ENCODE measurements around the gene ADAR. TPM values are rescaled to one million over a fixed set of nuclear protein-coding genes. Genes with fewer than 3 reads are reported as not detected.

Gene ADAR
- total and polyA plus RNA-seq, 2 experiments from 2014 or later: 96.4 to 188 TPM

DNA sequence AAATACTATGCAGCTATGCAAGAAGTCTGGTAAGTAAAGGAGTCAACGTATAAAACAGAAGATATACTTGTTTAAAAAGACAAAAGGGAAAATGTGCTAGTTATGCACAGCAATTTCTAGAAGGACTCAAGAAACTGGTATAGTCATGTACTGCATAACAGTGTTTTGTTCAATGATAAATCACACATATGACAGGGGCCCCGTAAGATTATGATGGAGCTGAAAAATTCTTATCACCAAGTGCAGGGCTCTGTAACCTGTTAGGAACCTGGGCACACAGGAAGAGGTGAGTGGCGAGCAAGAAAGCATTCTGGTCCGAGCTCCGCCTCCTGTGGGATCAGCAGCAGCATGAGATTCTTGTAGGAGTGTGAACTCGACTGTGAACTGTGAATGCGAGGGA lies 13.2 kb downstream of the ADAR start:
- H3K79me2 ChIP-seq (replicated peaks; ENCODE audit: insufficient read depth): peaks cover 14% of the 10 kb centered on the region
- peaks cover 84% of the 10 kb centered on the region for H3K36me3 ChIP-seq (ENCODE audit: insufficient read depth)
- ATAC-seq: no peak
- no peaks in the 10 kb centered on the region for H3K27me3 ChIP-seq (ENCODE audit: insufficient read depth)
- H4K20me1 ChIP-seq (replicated peaks; ENCODE audit: insufficient read depth): peaks cover 48% of the 10 kb centered on the region
- Mint-ChIP-seq H3K27ac (no peak overlapping the region), H3K27me3 (ENCODE audit: insufficient read depth, low read depth, poor library complexity) (peaks cover 2% of the 10 kb centered on the region), H3K4me1 (no peaks in the 10 kb centered on the region), H3K9me3 (no peaks in the 10 kb centered on the region), H3K4me3 (no peak overlapping the region), H3K36me3 (ENCODE audit: low read depth) (peaks cover 87% of the 10 kb centered on the region)
- no peak for TF ChIP-seq EZH2 (IDR thresholded peaks at IDR 0.05; ENCODE audit: low read depth, unreplicated experiment)
- H3K4me3 ChIP-seq: no peak overlapping the region
- no peaks in the 10 kb centered on the region for H3F3A ChIP-seq (replicated peaks; ENCODE audit: low read depth)
- H3K9me2 ChIP-seq (ENCODE audit: insufficient read depth): no peaks in the 10 kb centered on the region
- no peak overlapping the region for H3K27ac ChIP-seq (ENCODE audit: low read depth)
- H2AFZ ChIP-seq: no peak overlapping the region
- DNase-seq (ENCODE audit: low spot score): no peak
- H3K4me1 ChIP-seq (ENCODE audit: insufficient read depth): no peaks in the 10 kb centered on the region
- H3K4me2 ChIP-seq: no peak overlapping the region

DNA sequence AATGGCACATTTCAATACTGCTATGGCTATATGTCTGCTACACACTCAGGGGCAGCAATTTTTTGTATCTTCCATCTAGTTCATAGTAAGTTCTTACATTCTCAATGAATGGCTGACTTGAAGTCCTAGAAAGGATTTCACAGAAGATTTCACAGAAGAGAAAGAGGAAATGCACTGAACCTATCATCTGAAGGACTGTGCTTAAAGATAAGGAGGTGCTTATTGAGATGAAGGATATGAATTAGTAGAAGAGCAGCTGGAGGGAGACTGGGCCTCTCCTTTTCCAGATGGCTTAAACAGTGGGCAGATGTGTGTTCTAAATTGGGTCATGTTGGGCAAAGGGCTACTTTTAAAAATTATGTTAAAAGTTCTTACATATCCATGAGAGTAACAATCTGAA lies 14.6 kb downstream of the ADAR start:
- no peaks in the 10 kb centered on the region for H3K27me3 ChIP-seq (ENCODE audit: insufficient read depth)
- H3K27ac ChIP-seq (ENCODE audit: low read depth): no peak overlapping the region
- TF ChIP-seq ZNF331 (CRISPR knock-in tag; IDR thresholded peaks at IDR 0.05; ENCODE audit: low read depth): no peak
- no peak for TF ChIP-seq EZH2 (IDR thresholded peaks at IDR 0.05; ENCODE audit: low read depth, unreplicated experiment)
- TF ChIP-seq STAT1 (IDR thresholded peaks at IDR 0.05; ENCODE audit: unreplicated experiment): no peak
- TF ChIP-seq POLR2AphosphoS5 (IDR thresholded peaks at IDR 0.05; ENCODE audit: low read depth): no peak
- TF ChIP-seq EZH2phosphoT487 (IDR thresholded peaks at IDR 0.05; ENCODE audit: unreplicated experiment): no peak
- TF ChIP-seq, protein P1, sequence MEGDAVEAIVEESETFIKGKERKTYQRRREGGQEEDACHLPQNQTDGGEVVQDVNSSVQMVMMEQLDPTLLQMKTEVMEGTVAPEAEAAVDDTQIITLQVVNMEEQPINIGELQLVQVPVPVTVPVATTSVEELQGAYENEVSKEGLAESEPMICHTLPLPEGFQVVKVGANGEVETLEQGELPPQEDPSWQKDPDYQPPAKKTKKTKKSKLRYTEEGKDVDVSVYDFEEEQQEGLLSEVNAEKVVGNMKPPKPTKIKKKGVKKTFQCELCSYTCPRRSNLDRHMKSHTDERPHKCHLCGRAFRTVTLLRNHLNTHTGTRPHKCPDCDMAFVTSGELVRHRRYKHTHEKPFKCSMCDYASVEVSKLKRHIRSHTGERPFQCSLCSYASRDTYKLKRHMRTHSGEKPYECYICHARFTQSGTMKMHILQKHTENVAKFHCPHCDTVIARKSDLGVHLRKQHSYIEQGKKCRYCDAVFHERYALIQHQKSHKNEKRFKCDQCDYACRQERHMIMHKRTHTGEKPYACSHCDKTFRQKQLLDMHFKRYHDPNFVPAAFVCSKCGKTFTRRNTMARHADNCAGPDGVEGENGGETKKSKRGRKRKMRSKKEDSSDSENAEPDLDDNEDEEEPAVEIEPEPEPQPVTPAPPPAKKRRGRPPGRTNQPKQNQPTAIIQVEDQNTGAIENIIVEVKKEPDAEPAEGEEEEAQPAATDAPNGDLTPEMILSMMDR (conservative IDR thresholded peaks at IDR 0.05; ENCODE audit: low read depth in 2 of 2): no peak
- TF ChIP-seq ZNF114 (CRISPR knock-in tag; IDR thresholded peaks at IDR 0.05): no peak
- TF ChIP-seq, protein P2, sequence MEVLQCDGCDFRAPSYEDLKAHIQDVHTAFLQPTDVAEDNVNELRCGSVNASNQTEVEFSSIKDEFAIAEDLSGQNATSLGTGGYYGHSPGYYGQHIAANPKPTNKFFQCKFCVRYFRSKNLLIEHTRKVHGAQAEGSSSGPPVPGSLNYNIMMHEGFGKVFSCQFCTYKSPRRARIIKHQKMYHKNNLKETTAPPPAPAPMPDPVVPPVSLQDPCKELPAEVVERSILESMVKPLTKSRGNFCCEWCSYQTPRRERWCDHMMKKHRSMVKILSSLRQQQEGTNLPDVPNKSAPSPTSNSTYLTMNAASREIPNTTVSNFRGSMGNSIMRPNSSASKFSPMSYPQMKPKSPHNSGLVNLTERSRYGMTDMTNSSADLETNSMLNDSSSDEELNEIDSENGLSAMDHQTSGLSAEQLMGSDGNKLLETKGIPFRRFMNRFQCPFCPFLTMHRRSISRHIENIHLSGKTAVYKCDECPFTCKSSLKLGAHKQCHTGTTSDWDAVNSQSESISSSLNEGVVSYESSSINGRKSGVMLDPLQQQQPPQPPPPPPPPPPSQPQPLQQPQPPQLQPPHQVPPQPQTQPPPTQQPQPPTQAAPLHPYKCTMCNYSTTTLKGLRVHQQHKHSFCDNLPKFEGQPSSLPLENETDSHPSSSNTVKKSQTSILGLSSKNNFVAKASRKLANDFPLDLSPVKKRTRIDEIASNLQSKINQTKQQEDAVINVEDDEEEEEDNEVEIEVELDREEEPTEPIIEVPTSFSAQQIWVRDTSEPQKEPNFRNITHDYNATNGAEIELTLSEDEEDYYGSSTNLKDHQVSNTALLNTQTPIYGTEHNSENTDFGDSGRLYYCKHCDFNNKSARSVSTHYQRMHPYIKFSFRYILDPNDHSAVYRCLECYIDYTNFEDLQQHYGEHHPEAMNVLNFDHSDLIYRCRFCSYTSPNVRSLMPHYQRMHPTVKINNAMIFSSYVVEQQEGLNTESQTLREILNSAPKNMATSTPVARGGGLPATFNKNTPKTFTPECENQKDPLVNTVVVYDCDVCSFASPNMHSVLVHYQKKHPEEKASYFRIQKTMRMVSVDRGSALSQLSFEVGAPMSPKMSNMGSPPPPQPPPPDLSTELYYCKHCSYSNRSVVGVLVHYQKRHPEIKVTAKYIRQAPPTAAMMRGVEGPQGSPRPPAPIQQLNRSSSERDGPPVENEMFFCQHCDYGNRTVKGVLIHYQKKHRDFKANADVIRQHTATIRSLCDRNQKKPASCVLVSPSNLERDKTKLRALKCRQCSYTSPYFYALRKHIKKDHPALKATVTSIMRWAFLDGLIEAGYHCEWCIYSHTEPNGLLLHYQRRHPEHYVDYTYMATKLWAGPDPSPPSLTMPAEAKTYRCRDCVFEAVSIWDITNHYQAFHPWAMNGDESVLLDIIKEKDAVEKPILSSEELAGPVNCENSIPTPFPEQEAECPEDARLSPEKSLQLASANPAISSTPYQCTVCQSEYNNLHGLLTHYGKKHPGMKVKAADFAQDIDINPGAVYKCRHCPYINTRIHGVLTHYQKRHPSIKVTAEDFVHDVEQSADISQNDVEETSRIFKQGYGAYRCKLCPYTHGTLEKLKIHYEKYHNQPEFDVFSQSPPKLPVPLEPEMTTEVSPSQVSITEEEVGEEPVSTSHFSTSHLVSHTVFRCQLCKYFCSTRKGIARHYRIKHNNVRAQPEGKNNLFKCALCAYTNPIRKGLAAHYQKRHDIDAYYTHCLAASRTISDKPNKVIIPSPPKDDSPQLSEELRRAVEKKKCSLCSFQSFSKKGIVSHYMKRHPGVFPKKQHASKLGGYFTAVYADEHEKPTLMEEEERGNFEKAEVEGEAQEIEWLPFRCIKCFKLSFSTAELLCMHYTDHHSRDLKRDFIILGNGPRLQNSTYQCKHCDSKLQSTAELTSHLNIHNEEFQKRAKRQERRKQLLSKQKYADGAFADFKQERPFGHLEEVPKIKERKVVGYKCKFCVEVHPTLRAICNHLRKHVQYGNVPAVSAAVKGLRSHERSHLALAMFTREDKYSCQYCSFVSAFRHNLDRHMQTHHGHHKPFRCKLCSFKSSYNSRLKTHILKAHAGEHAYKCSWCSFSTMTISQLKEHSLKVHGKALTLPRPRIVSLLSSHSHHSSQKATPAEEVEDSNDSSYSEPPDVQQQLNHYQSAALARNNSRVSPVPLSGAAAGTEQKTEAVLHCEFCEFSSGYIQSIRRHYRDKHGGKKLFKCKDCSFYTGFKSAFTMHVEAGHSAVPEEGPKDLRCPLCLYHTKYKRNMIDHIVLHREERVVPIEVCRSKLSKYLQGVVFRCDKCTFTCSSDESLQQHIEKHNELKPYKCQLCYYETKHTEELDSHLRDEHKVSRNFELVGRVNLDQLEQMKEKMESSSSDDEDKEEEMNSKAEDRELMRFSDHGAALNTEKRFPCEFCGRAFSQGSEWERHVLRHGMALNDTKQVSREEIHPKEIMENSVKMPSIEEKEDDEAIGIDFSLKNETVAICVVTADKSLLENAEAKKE (CRISPR knock-in tag; IDR thresholded peaks at IDR 0.05): no peak
- no peak for TF ChIP-seq CREB1 (CRISPR knock-in tag; IDR thresholded peaks at IDR 0.05; ENCODE audit: low read depth)
- no peak for TF ChIP-seq NANOG (IDR thresholded peaks at IDR 0.05; ENCODE audit: borderline replicate concordance)
- H3F3A ChIP-seq (replicated peaks; ENCODE audit: low read depth): no peaks in the 10 kb centered on the region
- H3K9me2 ChIP-seq (ENCODE audit: insufficient read depth): no peaks in the 10 kb centered on the region
- H3K79me2 ChIP-seq (replicated peaks; ENCODE audit: insufficient read depth): no peaks in the 10 kb centered on the region
- peaks cover 39% of the 10 kb centered on the region for H4K20me1 ChIP-seq (replicated peaks; ENCODE audit: insufficient read depth)
- H2AFZ ChIP-seq: no peak overlapping the region
- no peaks in the 10 kb centered on the region for H3K9me3 Mint-ChIP-seq
- DNase-seq (ENCODE audit: low spot score) (no peak), ATAC-seq (no peak)
- no peaks in the 10 kb centered on the region for H3K4me1 ChIP-seq (ENCODE audit: insufficient read depth)
- no peaks in the 10 kb centered on the region for H3K4me1 Mint-ChIP-seq
- H3K36me3 ChIP-seq (ENCODE audit: insufficient read depth): peaks cover 90% of the 10 kb centered on the region
- H3K4me3 ChIP-seq: no peak overlapping the region
- peaks cover 2% of the 10 kb centered on the region for H3K27me3 Mint-ChIP-seq (ENCODE audit: insufficient read depth, low read depth, poor library complexity)
- no peak overlapping the region for H3K4me3 Mint-ChIP-seq
- no peak overlapping the region for H3K27ac Mint-ChIP-seq
- peaks cover 90% of the 10 kb centered on the region for H3K36me3 Mint-ChIP-seq (ENCODE audit: low read depth)
- H3K4me2 ChIP-seq: no peak overlapping the region

Measured in GM23338 (cell line).